Osteocyte (in vitro differentiated cells): ENCODE measurements around the gene FN3K. TPM values are rescaled to one million over a fixed set of nuclear protein-coding genes. Genes with fewer than 3 reads are reported as not detected.

Source experiments
- DNase-seq: peaks from one replicate; pipeline ENCODE4 v3.0.0; 2021; ENCODE audit warnings: mixed read lengths; ENCODE audit not compliant: unreplicated experiment; ENCODE audit errors: extremely low spot score
- H3K27ac Mint-ChIP-seq: one replicate; pipeline ENCODE4 v1.8.0; 2021; ENCODE audit warnings: mild to moderate bottlenecking, mixed read lengths; ENCODE audit not compliant: unreplicated experiment
- H3K27me3 Mint-ChIP-seq: one replicate; pipeline ENCODE4 v1.8.0; 2021; ENCODE audit warnings: mixed read lengths; ENCODE audit not compliant: unreplicated experiment
- H3K36me3 Mint-ChIP-seq: one replicate; pipeline ENCODE4 v1.8.0; 2021; ENCODE audit warnings: mixed read lengths; ENCODE audit not compliant: unreplicated experiment
- H3K4me1 Mint-ChIP-seq: one replicate; pipeline ENCODE4 v1.8.0; 2021; ENCODE audit warnings: mixed read lengths; ENCODE audit not compliant: unreplicated experiment
- H3K4me3 Mint-ChIP-seq: one replicate; pipeline ENCODE4 v1.8.0; 2021; ENCODE audit warnings: mild to moderate bottlenecking, moderate library complexity, mixed read lengths; ENCODE audit not compliant: unreplicated experiment
- H3K9me3 Mint-ChIP-seq: one replicate; pipeline ENCODE4 v1.8.0; 2021; ENCODE audit warnings: mixed read lengths; ENCODE audit not compliant: unreplicated experiment
- total RNA-seq: library from RNA; stranded (reverse); gene quantifications from 2 replicates; pipeline ENCODE4 v1.2.1, GENCODE V29; 2021
- TF ChIP-seq, protein P1 (sequence below): fragments of 200-600 bp; sonication (generic); IDR thresholded peaks from 2 replicates; pipeline ENCODE4 v1.5.0; 2021; ENCODE audit warnings: antibody characterized with exemption, mild to moderate bottlenecking, moderate library complexity

Gene FN3K
- total RNA-seq, 1 donor from 2014 or later: 25.2 TPM

DNA sequence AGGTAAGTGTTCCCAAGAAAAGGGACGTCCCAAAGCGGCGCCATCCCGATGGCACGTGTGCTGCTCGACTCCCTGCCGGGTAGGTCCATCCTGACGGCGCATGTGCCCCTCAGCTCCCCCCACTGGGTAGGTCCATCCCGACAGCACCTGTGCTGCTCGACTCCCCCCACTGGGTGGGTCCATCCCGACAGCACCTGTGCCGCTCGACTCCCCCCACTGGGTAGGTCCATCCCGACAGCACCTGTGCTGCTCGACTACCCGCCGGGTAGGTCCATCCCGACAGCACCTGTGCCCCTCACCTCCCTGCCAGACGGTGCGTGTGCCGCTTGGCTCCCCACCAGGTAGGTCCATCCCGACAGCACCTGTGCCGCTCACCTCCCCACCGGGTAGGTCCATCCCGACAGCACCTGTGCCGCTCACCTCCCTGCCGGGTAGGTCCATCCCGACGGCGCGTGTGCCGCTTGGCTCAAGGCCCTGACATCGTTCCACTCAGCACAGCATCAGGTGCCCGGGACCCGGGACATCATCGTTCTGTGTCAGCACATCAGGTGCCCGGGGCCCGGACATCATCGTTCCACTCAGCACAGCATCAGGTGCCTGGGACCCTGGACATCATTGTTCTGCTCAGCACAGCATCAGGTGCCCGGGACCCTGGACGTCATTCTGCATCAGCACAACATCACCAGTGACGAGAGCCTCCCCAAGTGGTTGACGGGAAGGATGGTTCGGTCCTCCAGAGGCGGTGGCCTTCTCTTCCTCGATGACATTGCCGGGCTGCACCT is 5.7 kb upstream of the FN3K start:
- Mint-ChIP-seq H3K4me1 (no peaks in the 10 kb centered on the region), H3K36me3 (peaks cover 29% of the 10 kb centered on the region)

DNA sequence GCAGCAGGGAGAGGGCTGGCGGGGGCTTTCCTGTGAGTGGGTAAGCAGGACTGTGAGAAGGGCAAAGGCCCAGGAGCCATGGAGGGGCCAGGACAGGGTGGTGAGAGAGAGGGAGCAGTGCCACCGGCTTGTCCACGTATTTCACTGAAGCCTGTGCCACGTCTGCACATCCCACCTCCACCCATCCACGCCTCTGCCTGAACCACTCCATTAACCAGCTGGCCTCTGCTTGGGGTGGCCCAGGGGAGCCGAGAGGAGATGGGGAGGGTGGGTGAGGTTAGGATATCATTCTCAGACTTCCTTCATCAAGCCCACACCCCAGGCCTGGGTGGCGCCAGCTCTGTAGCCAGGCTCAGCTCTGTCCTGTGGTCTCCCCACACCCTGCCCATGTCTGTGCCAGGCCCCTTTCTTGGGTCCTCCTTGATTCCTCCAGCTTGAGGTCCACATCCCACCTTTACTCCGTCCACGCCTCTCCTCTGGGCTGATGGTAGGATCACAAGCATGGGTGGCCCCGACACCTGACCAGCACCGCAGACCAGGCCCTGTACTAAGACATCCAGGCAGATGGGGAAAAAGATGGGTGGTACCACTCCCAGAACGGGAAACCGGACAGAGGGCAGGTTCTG is 3.2 kb upstream of the FN3K start:
- no peaks in the 10 kb centered on the region for H3K27me3 Mint-ChIP-seq
- no peak for DNase-seq
- H3K4me1 Mint-ChIP-seq: peaks cover 10% of the 10 kb centered on the region
- peaks cover 21% of the 10 kb centered on the region for H3K36me3 Mint-ChIP-seq
- no peak overlapping the region for H3K4me3 Mint-ChIP-seq
- no peak overlapping the region for H3K27ac Mint-ChIP-seq
- TF ChIP-seq, protein P1, sequence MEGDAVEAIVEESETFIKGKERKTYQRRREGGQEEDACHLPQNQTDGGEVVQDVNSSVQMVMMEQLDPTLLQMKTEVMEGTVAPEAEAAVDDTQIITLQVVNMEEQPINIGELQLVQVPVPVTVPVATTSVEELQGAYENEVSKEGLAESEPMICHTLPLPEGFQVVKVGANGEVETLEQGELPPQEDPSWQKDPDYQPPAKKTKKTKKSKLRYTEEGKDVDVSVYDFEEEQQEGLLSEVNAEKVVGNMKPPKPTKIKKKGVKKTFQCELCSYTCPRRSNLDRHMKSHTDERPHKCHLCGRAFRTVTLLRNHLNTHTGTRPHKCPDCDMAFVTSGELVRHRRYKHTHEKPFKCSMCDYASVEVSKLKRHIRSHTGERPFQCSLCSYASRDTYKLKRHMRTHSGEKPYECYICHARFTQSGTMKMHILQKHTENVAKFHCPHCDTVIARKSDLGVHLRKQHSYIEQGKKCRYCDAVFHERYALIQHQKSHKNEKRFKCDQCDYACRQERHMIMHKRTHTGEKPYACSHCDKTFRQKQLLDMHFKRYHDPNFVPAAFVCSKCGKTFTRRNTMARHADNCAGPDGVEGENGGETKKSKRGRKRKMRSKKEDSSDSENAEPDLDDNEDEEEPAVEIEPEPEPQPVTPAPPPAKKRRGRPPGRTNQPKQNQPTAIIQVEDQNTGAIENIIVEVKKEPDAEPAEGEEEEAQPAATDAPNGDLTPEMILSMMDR: no peak
- H3K9me3 Mint-ChIP-seq: no peaks in the 10 kb centered on the region

More for the DNA sequence above, 5.7 kb upstream of the FN3K start:
- no peaks in the 10 kb centered on the region for H3K27me3 Mint-ChIP-seq
- no peak overlapping the region for H3K27ac Mint-ChIP-seq
- no peak for DNase-seq
- H3K9me3 Mint-ChIP-seq: no peaks in the 10 kb centered on the region
- TF ChIP-seq, protein P1: no peak
- no peak overlapping the region for H3K4me3 Mint-ChIP-seq

DNA sequence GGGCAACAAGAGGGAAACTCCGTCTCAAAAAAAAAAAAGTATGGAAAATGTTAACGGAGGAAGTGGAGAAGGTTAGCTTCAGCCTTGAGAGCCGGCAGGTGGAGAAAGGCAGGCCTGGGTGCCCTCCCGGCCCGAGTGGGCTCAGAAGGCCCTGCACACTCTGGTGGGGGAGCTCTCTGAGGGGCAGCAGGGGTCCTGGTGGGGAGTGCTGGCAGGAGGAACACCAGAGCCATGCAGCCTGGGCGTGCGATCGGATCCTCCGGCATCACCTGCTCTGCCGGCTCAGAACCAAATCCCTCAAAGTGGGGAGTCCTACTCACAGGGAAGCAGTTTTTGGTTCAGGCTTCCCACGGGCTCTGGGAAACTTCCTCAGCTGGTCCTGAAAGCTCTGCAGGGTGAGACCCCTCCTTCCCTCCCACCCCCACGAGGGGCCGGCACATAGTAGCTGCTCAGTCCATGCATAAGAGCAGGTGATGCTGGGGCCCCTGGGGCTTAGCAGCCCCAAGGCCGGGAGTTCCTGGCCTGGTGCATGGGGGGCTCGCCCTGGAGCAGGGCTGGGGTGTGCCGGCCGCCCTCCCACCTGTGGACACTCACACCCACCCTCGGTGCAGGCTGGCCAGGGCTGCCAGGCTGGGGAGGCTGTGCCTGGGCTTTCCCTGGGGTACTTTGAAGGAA is 1.2 kb downstream of the FN3K start:
- H3K27ac Mint-ChIP-seq: no peak overlapping the region
- H3K4me1 Mint-ChIP-seq: peaks cover 10% of the 10 kb centered on the region
- peaks cover 10% of the 10 kb centered on the region for H3K9me3 Mint-ChIP-seq
- TF ChIP-seq, protein P1: no peak
- peak overlapping the region; percentile 72 for H3K4me3 Mint-ChIP-seq
- no peak for DNase-seq
- H3K36me3 Mint-ChIP-seq: peaks cover 29% of the 10 kb centered on the region
- no peaks in the 10 kb centered on the region for H3K27me3 Mint-ChIP-seq

DNA sequence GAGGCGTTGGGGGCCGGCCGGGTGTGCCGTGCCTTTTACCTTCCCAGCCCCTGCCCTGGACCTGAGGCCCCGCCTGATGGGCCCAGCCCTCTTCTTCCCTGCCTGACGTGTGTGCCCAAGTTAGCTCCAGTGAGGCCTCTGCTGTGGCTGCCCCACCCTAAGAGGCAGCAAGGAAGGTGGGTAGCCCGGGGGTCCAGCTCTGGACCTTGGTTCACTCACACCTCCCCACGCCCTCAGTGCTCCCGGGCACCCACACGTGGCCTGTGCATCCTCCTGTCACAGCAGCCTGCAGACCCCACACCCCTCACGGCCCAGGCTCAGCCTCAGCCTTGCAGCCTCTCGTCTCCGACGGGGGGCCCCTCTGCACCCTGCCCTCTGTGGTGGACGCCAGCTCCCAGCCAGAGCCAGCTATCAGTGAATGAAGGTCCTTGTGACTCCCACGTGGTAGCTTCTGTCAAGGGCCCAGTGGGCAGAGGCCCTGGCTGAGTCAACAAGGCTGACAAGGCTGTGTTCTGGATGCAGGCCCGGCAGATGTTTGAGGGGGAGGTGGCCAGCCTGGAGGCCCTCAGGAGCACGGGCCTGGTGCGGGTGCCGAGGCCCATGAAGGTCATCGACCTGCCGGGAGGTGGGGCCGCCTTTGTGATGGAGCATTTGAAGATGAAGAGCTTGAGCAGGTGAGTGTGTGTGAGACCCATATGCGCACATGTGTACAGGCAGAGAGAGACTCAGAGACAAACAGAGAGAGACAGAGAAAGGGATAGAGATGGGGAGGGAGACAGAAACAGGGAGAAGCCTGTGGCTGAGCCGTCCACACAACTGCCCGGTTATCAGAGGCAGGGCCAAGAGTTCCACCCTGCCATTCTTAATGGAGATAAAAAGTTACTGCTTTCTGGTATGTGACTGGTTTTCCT is 2.8 kb downstream of the FN3K start:
- no peak overlapping the region for H3K27ac Mint-ChIP-seq
- H3K9me3 Mint-ChIP-seq: peaks cover 10% of the 10 kb centered on the region
- H3K4me3 Mint-ChIP-seq: no peak overlapping the region
- TF ChIP-seq, protein P1: no peak
- peaks cover 34% of the 10 kb centered on the region for H3K36me3 Mint-ChIP-seq
- no peaks in the 10 kb centered on the region for H3K27me3 Mint-ChIP-seq
- H3K4me1 Mint-ChIP-seq: peaks cover 10% of the 10 kb centered on the region
- DNase-seq: no peak
